HG03442 (cell line): ENCODE results near the gene AQP6.
A peak's percentile ranks its signal among the peaks of the same experiment; 100 is the strongest.

Source experiments
- ATAC-seq: cut with Tn5 transposase; IDR thresholded peaks from one replicate; pipeline ENCODE4 v1.9.1; 2021; ENCODE audit warnings: mild to moderate bottlenecking, moderate library complexity; ENCODE audit not compliant: unreplicated experiment

Gene AQP6

DNA sequence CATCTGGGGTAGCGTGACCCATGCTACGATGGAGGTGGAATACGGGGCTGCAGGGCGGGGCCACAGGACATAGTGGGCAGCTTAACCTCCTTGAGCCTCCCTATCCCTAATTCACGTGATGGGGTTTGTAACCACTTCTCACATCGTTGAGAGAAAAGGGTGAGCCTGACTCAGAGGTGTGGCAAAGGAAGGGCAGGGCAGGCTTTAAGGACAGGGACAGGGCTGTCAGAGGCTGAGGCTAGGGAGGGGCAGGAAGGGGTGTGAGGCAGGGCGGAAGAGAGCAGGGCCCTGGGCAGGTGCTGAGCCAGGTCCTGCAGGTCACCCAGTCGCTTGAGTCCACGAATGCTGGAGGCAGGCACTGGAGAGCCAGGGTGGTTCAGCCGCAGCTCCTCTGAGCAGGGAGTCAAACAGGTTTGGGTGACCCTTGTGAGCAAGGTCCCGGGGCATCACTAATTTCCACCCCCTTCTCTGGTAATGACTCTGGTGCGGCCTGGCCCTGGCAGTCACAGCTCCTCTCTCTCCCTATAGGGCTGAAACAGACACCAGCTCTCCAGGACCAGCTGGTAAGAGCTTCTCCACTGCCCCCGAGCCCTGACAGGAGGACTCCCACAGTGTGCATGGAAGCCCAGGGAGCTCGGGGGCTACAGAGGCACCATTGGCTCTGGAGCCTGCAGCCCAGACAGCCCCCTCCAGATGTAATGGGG, 29.7 kb upstream of the AQP6 start:
- no peak for ATAC-seq

DNA sequence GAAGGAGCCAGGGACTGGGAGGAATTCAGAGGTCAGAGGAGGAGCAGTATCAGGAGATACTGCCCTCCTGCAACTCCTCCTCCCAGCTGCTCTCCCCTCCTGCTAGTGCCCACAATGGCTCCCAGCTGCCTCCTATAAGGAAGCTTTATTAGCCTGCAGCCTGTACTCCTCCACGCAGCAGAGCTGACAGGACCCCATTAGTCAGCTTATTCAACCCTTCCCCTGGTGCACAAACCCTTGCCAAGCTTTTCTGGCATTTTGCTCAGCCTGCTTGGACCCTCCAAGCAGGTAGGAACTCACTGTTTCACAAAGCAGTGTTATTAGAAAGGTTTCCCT, 29.2 kb upstream of the AQP6 start:
- no peak for ATAC-seq

DNA sequence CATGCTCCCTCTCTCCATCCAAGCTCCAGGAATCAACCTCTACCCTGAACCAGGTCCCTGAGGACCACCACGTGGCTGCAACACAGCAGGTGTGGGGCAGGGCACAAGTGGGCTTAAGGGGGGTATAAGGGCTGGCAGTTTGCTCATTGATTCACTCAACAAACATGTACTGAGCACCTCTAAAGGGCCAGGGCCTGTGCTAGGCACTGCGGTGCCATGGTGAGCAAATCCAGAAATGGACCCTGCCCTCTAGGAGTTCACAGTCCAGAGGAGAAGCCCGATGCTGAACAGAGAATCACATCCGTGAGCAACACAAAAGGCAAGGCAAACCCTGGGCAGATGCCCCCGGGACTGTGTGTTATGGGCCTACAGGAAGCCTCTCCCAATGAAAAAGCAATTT, 28.7 kb upstream of the AQP6 start:
- no peak for ATAC-seq

DNA sequence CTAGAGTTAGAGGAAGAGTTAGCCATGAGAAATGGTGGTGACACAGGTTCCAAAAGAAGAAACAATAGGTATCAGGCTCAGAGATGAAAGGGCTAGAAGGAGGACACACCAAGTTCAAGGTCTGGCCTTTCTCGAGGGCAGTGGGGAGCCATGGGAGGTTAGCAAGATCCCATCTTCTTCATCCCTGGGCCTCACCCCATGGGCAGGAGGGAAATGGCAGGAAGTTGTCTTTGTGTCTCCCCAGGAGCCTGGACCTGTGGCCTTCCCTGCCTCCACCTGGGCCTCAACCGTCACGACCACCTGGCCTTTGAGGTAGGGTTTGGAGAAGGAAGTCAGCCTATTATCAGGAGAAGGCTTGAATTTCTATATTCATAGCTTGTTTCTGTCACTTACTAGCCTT, 28.0 kb upstream of the AQP6 start:
- ATAC-seq = no peak

DNA sequence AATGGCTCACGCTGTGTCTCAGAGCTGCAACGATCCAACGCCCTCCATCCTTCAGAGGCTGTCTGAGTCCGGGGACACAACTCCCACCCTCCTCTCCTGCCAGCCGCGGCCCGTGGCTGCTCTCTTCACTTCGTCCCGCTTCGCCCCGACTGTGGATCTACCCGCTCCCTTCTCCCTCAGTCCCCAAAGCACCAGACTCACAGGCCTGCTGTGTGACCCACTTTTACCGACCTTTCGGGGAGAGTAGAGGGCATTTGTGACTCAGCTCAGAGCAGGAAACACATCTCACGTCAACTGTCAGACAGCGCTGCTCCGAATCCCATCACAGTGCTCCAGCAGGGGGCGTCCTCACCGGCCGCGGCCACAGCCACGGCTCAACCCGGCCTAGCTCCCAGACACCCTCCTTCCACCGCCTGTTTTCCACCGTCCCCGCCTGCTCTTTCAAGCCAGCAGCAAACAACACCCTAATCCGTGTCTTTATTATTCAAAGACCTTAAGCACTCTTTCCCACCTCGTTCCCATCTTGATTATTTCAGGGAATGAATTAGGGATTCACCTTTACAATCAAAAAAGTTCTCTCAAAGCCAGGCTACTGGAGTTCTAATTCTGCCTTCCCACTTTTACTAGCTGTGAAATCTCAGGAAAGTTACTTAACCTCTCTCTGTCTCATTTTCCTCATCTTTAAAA, 27.2 kb upstream of the AQP6 start:
- peak; percentile 85 for ATAC-seq

DNA sequence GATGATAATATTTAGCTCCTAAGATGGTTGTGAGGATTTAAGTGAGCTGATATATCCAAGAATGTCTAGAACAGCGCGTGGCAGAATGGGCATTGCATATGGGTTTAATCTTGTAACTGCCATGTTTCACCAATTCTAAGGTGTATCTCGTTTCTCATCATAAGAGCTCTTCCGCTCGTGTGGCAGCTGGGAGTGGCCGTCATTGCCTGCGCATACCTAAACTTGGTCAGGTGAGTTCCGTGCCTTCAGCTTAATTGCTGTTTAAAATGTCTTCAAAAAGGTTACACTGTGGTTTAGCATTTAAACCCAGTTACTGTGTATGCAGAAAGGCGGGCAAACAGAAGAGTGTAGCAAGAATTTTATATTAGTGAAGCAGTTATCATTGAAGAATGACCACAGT, 26.7 kb upstream of the AQP6 start:
- no peak for ATAC-seq

DNA sequence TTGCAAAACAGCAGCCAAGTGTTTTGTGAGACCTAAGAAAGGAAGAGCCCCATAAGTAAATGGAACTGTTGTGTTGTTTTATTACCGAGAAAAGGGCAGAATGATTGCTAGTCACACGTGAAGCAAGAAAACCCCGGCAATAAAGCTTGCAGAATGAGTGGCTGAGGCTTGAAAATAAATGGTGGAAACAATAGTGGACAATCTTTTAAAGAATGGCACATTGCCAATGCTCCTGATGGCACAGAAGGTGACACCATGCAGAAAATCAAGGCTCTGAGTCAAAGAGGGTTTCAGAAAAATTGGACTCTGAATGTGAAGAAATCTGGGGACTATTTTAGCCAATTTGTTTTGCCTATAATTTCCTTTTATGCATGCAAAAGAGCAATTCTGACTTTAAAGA, 26.2 kb upstream of the AQP6 start:
- ATAC-seq = no peak

DNA sequence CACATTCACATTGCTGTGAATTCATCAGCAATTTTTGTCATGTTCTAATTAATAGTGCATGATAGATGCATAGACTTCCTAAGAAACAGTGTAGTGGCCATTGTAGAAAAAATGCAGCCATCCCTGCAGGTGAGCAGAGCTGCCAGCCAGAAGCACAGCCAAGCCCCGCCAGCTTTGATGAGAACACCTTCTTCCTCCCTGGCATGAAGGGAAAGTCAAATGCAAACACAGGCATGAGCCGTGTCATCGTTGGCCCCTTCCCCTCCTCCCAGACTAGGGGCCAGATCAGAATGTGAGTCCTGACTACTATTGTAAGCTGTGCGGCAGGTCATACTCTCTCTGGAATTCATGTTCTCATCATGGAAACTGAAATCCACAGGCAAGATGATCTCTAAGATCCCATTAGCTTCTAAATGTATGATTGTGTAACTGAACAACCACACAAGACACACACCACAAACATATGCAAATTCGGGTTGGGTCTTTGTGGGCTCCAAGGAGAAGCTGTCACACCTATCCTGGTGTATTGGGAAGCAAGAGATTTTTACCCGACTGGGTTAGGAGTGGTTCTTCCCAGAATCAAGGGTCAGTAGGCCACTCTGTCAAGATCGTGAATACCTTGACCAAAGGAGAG, 25.0 kb upstream of the AQP6 start:
- no peak for ATAC-seq

DNA sequence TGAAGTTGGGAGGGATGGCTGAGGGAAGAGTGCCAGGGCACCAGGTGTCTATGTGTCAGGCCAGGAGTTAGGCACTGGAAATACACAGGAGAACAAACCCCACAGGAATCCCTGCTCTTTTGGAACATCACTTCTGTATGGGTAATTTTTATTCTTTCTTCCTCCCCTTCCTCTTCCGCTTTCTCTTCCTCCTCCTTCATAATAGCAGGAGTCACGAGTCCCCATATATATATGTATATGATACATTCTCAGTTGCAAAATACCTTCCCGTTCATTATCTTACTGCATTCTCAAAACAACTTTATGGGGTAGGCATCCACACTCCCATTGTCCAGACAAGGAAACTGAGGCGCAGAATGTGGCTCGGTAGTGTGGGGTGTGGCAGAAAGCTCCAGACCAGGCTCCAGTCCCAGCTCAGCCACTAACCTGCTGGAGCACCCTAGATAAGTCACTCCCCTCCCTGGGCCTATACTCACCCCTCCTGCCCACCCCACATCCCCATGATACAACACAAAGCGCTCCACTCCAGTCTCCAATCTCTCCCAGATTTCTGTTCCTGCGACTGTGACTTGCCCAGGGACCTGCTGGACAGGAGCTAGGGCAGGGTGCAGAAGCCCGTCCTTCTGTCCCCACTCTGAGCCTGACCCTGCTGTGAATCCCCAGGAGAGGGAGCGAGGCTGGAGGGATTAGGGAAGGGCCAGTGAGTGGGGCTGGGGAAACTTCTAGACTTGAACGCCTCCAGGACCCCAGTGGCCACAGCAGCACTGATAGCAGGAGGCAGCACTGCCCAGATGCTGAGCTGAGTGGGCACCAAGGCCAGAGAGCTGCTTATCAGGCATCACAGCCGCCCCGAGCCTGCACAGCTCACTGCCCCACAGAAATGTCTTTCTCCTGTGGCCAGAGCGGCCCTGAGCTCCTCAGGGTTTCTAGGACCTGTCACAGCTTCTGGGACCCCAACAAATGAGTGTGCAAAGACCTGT, 23.6 kb upstream of the AQP6 start:
- no peak for ATAC-seq

DNA sequence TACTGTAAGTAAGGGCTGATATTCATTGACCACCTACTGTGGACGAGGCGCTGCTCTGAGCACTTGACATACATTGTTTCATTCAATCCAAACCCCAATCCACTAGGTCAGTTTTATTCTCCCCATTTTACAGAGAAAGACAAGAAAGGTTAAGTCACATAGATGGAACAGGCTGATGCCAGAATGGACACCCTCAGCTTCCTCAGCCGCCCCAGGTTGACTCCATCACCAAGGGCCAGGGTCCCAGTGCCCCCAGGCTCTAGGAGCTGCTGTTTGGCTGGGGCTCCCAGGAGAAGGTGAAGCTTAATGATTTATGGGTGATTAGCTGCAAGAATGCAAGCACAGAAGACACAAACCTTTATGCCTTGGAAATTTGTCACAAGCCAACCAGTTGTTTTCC, 22.9 kb upstream of the AQP6 start:
- no peak for ATAC-seq

DNA sequence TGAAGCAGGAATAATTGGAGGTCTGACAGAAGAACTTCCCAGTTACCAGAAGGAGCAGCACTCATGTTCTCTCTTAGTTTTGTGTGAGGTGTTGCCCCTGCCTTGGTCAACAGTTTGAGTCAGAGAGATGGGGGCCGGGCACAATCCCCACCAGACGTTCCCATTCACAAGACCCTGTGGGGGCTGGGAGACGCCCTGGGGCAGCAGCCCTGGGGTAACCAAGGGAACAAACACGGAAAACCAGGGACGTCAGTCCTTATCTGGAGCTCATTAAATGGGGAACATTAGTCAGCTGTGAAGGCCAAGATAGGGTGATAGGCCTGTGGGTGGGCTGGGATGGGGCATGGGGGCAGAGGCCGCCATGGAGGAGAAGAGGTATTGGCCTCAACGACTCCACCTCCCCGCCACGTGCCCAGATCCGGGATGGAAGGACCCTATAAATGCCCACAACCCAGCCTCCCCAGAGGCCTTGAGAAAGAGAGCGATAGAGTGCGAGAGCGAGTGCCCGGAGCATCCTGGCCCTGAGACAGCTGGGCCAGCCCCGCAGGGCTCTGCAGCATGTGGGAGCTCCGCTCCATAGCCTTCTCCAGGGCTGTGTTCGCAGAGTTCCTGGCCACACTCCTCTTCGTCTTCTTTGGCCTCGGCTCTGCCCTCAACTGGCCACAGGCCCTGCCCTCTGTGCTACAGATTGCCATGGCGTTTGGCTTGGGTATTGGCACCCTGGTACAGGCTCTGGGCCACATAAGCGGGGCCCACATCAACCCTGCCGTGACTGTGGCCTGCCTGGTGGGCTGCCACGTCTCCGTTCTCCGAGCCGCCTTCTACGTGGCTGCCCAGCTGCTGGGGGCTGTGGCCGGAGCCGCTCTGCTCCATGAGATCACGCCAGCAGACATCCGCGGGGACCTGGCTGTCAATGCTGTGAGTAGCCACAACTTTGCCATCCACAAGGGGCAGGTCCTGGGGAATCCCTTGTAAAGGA, 22.2 kb upstream of the AQP6 start, which contains the start of gene AQP2:
AQP2 (plus strand) TSS at position 465 of the 979 bp plus-strand sequence; CDS start at position 559, 94 bp downstream.
- ATAC-seq = no peak

DNA sequence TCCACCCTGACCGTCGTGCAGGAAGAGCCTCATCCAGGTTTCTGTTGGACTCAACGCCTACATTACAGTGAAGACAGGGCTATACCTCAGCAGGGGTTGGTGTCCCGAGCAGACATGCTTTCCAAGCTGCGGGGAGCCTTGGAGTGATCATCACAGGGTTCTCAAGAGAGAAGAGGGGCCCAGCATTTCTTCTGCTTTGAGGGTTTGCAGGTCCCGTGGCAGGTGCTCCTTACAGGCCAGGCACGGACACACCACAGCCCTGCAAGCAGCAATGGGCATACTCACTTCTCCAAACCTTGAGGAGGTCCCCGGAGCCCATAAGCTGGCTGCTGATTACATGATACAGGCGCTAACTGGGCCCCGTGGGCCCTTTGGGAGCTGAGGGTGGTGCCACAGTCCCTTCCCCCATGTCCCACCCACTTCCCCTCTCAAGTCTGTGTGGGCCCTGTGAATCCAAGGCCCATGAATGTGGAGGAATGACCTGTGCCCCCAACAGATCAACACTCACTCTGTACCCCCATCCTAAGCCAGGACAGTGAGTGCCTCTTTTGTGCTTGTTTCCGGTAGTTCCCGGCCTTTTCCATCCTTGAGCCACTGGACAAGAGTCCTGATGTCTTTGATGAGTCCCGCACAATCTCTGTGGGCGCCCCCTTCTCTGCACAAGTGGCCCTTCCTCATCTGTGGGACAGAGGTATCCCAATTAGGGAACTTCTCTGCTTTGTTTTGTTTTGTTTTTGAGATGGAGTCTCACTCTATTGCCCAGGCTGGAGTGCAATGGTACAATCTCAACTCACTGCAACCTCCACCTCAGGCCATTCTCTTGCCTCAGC, 21.1 kb upstream of the AQP6 start:
- no peak for ATAC-seq

DNA sequence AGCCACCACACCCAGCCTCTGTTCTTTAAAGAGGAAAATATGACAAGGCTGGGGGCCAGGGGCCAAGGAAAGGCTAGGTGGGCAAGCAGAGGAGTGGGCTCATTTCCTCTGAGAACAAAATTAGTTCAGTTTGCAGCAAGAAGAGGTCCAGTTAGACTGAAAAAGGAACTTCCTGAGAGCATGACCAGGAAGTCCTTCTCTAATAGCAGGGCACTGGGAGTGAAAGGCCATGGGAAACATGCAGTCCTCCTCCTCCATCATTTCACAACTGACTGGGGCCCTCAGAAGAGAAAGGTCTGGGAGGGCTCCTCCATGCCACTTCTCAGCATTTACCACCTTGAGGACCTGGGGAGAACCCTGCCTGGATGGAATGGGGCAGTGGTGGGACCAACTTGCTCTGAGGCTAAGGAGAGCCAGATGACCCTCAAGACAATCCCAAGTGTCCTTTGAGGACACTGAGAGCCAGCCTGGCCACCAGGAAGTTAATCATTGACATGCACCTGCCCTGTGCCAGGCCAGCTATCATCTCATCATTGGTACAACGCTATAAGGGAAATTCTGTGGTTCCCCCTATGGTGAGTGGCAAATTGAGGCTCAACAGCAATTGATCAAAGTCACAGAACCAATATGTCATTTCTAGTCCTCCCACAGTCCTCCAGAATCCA, 20.2 kb upstream of the AQP6 start:
- no peak for ATAC-seq

DNA sequence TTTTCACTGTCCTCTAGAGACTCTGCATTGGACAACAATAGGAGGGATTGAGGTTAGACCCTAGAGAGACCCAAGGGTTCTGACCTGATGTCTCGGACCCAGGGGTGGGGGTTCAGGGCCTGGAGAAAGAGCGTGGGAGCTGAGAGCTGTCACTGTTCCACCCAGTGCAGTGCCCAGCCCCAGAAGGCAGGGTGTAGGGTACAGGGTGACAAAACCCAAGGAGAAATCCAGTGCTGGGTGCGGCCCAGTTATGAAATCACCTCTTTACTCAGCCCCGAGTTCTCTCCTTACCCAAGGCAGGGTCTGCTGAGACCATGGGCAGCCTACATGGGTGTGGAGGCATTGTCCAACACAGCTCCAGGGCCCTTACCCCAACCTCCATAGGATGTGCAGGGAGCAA, 19.6 kb upstream of the AQP6 start:
- ATAC-seq = no peak

DNA sequence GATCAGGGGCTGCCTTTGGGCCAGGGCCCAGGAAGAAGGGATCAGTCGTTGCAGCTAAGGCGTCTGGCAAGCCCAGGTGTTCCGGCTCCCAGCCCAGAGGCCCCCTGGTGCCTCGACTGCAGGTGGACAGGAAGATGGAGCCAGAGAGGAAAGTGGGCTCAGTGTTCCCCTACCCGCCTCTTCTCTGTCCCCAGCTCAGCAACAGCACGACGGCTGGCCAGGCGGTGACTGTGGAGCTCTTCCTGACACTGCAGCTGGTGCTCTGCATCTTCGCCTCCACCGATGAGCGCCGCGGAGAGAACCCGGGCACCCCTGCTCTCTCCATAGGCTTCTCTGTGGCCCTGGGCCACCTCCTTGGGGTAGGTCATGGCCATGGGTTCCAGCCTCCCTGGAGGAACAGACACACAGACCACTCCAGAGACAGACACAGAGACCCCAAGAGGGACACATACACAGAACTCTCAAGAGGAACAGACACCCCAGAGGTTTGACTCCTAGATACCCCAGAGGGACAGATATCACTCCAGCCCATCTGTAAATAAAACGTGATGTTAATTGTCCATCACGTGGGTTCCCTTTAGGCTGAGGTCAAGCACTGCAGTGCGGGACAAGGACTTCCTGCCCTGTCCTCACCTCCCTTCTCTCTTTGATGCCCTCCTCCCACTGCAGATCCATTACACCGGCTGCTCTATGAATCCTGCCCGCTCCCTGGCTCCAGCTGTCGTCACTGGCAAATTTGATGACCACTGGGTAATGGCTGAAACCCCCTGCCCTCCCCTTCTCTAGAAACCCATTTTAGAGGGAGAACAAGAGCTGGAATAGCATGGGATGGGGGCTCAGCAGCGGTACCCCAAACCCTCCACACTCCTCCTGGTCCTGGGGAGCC, 18.5 kb upstream of the AQP6 start:
- no peak for ATAC-seq

DNA sequence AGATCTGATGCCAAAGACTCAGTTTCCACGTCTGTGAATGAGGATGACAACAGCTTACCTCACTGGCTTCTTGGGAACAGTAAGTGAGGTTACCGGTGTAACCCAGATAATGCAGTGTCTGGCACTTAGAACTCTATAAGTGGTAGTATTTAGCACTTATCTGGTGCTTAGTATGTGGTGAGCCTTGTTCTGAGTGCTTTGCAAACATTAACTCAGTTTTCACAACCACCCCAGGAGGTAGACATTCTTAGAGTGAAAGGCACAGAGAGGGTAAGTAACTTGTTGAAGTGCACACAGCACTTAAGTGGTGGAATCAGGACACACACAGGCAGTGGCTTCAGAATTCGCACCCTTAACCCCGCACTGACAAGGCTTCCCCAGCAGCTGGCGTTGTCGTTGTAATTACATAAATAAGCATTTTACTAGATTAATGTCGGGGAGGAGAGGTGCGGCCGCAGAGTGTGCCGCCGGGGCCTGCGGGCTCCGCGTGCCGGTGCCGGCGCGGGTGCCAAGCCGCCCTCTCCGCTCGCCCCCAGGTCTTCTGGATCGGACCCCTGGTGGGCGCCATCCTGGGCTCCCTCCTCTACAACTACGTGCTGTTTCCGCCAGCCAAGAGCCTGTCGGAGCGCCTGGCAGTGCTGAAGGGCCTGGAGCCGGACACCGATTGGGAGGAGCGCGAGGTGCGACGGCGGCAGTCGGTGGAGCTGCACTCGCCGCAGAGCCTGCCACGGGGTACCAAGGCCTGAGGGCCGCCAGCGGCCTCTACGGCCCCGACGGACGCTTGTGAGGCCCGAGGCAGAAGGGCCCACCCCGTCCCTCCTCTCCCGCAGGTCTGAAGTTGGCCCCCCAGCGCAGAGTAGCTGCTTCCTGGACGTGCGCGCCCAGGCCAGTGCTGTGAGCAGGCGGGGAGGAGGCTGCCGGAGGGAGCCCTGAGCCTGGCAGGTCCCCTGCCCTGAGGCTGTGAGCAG, 17.6 kb upstream of the AQP6 start:
- ATAC-seq = no peak
